ENCODE measurements around the gene NRXN3. TPM values are rescaled to one million over a fixed set of nuclear protein-coding genes. Genes with fewer than 3 reads are reported as not detected.

Gene NRXN3
- total RNA-seq, 1 donor from 2014 or later: 18.0 TPM

GRCh38 chr14:79670811-79671210, 1500.6 kb downstream of the NRXN3 start:
- FAIRE-seq (no peak), DNase-seq (ENCODE audit: low read depth) (no peak)
- Mint-ChIP-seq H3K4me3 (ENCODE audit: unreplicated experiment) (no peak overlapping the region), H3K27me3 (ENCODE audit: low read depth, unreplicated experiment) (no peaks in the 10 kb centered on the region), H3K27ac (ENCODE audit: unreplicated experiment) (no peak overlapping the region), H3K36me3 (ENCODE audit: low read depth, unreplicated experiment) (no peaks in the 10 kb centered on the region), H3K9me3 (ENCODE audit: unreplicated experiment) (no peaks in the 10 kb centered on the region), H3K4me1 (ENCODE audit: low read depth, unreplicated experiment) (peaks cover 3% of the 10 kb centered on the region)
- Histone ChIP-seq H3K27ac (ENCODE audit: low read depth, low read length) (no peak overlapping the region), H3K4me2 (ENCODE audit: low read length) (no peak overlapping the region), H3K4me1 (ENCODE audit: insufficient read depth, low read length) (no peaks in the 10 kb centered on the region), H3K9me3 (ENCODE audit: insufficient read depth, low read depth, low read length) (no peaks in the 10 kb centered on the region), H2AFZ (ENCODE audit: low read depth, low read length) (no peak overlapping the region), H3K27me3 (ENCODE audit: insufficient read depth, low read length) (no peaks in the 10 kb centered on the region), H3K9ac (ENCODE audit: low read length) (no peak overlapping the region), H3K36me3 (ENCODE audit: insufficient read depth, low read length) (no peaks in the 10 kb centered on the region), H3K4me3 (ENCODE audit: insufficient read depth, low read depth, low read length) (no peak overlapping the region), H3K79me2 (ENCODE audit: insufficient read depth, low read length) (no peaks in the 10 kb centered on the region), H4K20me1 (ENCODE audit: insufficient read depth, low read length) (no peaks in the 10 kb centered on the region)
- no peak for TF ChIP-seq CTCF (IDR thresholded peaks at IDR 0.05; ENCODE audit: insufficient read depth, low read depth, low read length)
- TF ChIP-seq EZH2 (IDR thresholded peaks at IDR 0.05; ENCODE audit: insufficient read depth, low read length): no peak

GRCh38 chr14:79680087-79680486, 1509.9 kb downstream of the NRXN3 start:
- Histone ChIP-seq H3K79me2 (ENCODE audit: insufficient read depth, low read length) (no peaks in the 10 kb centered on the region), H2AFZ (ENCODE audit: low read depth, low read length) (no peak overlapping the region), H4K20me1 (ENCODE audit: insufficient read depth, low read length) (no peaks in the 10 kb centered on the region), H3K4me3 (ENCODE audit: insufficient read depth, low read depth, low read length) (no peak overlapping the region), H3K27me3 (ENCODE audit: insufficient read depth, low read length) (no peaks in the 10 kb centered on the region), H3K9me3 (ENCODE audit: insufficient read depth, low read depth, low read length) (no peaks in the 10 kb centered on the region), H3K36me3 (ENCODE audit: insufficient read depth, low read length) (no peaks in the 10 kb centered on the region), H3K4me2 (ENCODE audit: low read length) (no peak overlapping the region), H3K9ac (ENCODE audit: low read length) (no peak overlapping the region), H3K4me1 (ENCODE audit: insufficient read depth, low read length) (no peaks in the 10 kb centered on the region), H3K27ac (ENCODE audit: low read depth, low read length) (no peak overlapping the region)
- peaks cover 3% of the 10 kb centered on the region for H3K4me1 Mint-ChIP-seq (ENCODE audit: low read depth, unreplicated experiment)
- no peaks in the 10 kb centered on the region for H3K27me3 Mint-ChIP-seq (ENCODE audit: low read depth, unreplicated experiment)
- H3K36me3 Mint-ChIP-seq (ENCODE audit: low read depth, unreplicated experiment): no peaks in the 10 kb centered on the region
- TF ChIP-seq EZH2 (IDR thresholded peaks at IDR 0.05; ENCODE audit: insufficient read depth, low read length) (no peak), CTCF (IDR thresholded peaks at IDR 0.05; ENCODE audit: insufficient read depth, low read depth, low read length) (no peak)
- H3K9me3 Mint-ChIP-seq (ENCODE audit: unreplicated experiment): no peaks in the 10 kb centered on the region
- FAIRE-seq: no peak
- H3K4me3 Mint-ChIP-seq (ENCODE audit: unreplicated experiment): no peak overlapping the region
- no peak for DNase-seq (ENCODE audit: low read depth)
- no peak overlapping the region for H3K27ac Mint-ChIP-seq (ENCODE audit: unreplicated experiment)

GRCh38 chr14:79686196-79686595, 1516.0 kb downstream of the NRXN3 start:
- H3K27me3 ChIP-seq (ENCODE audit: insufficient read depth, low read length): no peaks in the 10 kb centered on the region
- H2AFZ ChIP-seq (ENCODE audit: low read depth, low read length): no peak overlapping the region
- no peak overlapping the region for H3K4me2 ChIP-seq (ENCODE audit: low read length)
- H3K4me3 ChIP-seq (ENCODE audit: insufficient read depth, low read depth, low read length): no peak overlapping the region
- Mint-ChIP-seq H3K36me3 (ENCODE audit: low read depth, unreplicated experiment) (no peaks in the 10 kb centered on the region), H3K4me3 (ENCODE audit: unreplicated experiment) (no peak overlapping the region), H3K27ac (ENCODE audit: unreplicated experiment) (no peak overlapping the region), H3K27me3 (ENCODE audit: low read depth, unreplicated experiment) (no peaks in the 10 kb centered on the region), H3K9me3 (ENCODE audit: unreplicated experiment) (no peaks in the 10 kb centered on the region), H3K4me1 (ENCODE audit: low read depth, unreplicated experiment) (peaks cover 3% of the 10 kb centered on the region)
- FAIRE-seq (no peak), DNase-seq (ENCODE audit: low read depth) (no peak)
- TF ChIP-seq EZH2 (IDR thresholded peaks at IDR 0.05; ENCODE audit: insufficient read depth, low read length) (no peak), CTCF (IDR thresholded peaks at IDR 0.05; ENCODE audit: insufficient read depth, low read depth, low read length) (no peak)
- no peaks in the 10 kb centered on the region for H3K79me2 ChIP-seq (ENCODE audit: insufficient read depth, low read length)
- H3K9ac ChIP-seq (ENCODE audit: low read length): no peak overlapping the region
- H3K9me3 ChIP-seq (ENCODE audit: insufficient read depth, low read depth, low read length): no peaks in the 10 kb centered on the region
- no peaks in the 10 kb centered on the region for H4K20me1 ChIP-seq (ENCODE audit: insufficient read depth, low read length)
- no peaks in the 10 kb centered on the region for H3K36me3 ChIP-seq (ENCODE audit: insufficient read depth, low read length)
- H3K4me1 ChIP-seq (ENCODE audit: insufficient read depth, low read length): no peaks in the 10 kb centered on the region
- no peak overlapping the region for H3K27ac ChIP-seq (ENCODE audit: low read depth, low read length)

Data from astrocyte (in vitro differentiated cells and primary cell).